Stimulated activated CD4-positive, alpha-beta T cell treated with anti-CD3 and anti-CD28 coated beads, Interleukin-15, amount 100 ng/mL, for 24 hours (primary cell): ENCODE data around the gene CLDN16.

Experiments
- DNase-seq: peaks from one replicate; pipeline ENCODE4 v3.0.0-alpha.2; 2020

The CLDN16 gene

GRCh38 chr3:190381441-190381840 is 6.5 kb upstream of the CLDN16 start:
- DNase-seq, result no peak

GRCh38 chr3:190382082-190382481 is 5.9 kb upstream of the CLDN16 start:
- DNase-seq, result no peak

GRCh38 chr3:190384309-190384756 is 3.6 kb upstream of the CLDN16 start:
- peak; percentile 4 for DNase-seq

GRCh38 chr3:190385731-190386688 is 2.0 kb upstream of the CLDN16 start:
- no peak for DNase-seq

GRCh38 chr3:190388703-190389102 is 740 bp downstream of the CLDN16 start:
- DNase-seq, result no peak

- no peak for DNase-seq
These were observed 8.0 kb downstream of the CLDN16 start for GRCh38 chr3:190396001-190396400.

- no peak for DNase-seq
These were observed 9.9 kb downstream of the CLDN16 start for GRCh38 chr3:190397889-190398288.

- no peak for DNase-seq
These were observed 11.7 kb downstream of the CLDN16 start for GRCh38 chr3:190399677-190400076.

GRCh38 chr3:190401963-190402362 is 14.0 kb downstream of the CLDN16 start:
- no peak for DNase-seq

- no peak for DNase-seq
These were observed 16.8 kb downstream of the CLDN16 start for GRCh38 chr3:190404715-190405114.

- no peak for DNase-seq
These were observed 26.3 kb downstream of the CLDN16 start for GRCh38 chr3:190414297-190414696.

GRCh38 chr3:190424108-190424477 is 36.1 kb downstream of the CLDN16 start:
- no peak for DNase-seq

- peak; percentile 41 for DNase-seq
These were observed 36.8 kb downstream of the CLDN16 start for GRCh38 chr3:190424478-190425439.

GRCh38 chr3:190425833-190426232 is 37.9 kb downstream of the CLDN16 start:
- no peak for DNase-seq

GRCh38 chr3:190426806-190427507 is 39.0 kb downstream of the CLDN16 start:
- DNase-seq, result no peak

- no peak for DNase-seq
These were observed 41.7 kb downstream of the CLDN16 start for GRCh38 chr3:190429681-190430080.

- DNase-seq, result no peak
These were observed 42.9 kb downstream of the CLDN16 start for GRCh38 chr3:190430906-190431305.

GRCh38 chr3:190432216-190432615 is 44.3 kb downstream of the CLDN16 start:
- no peak for DNase-seq

- DNase-seq, result no peak
These were observed 45.7 kb downstream of the CLDN16 start for GRCh38 chr3:190433626-190434025.

GRCh38 chr3:190435618-190436017 is 47.7 kb downstream of the CLDN16 start:
- no peak for DNase-seq

- no peak for DNase-seq
These were observed 48.4 kb downstream of the CLDN16 start for GRCh38 chr3:190436331-190436730.

- no peak for DNase-seq
These were observed 54.3 kb downstream of the CLDN16 start for GRCh38 chr3:190442240-190442639.

GRCh38 chr3:190443257-190443656 is 55.3 kb downstream of the CLDN16 start:
- no peak for DNase-seq
